SK-N-SH (cell line): ENCODE measurements around the gene AFG3L2. TPM values are rescaled to one million over a fixed set of nuclear protein-coding genes. Genes with fewer than 3 reads are reported as not detected.

Experiments used
- CTCF ChIA-PET: fragments of 300-600, 350-600 bp; formaldehyde crosslinking; extraction: SDS; loops from one replicate; lab custom pipeline; 2021; lab: Yijun Ruan, JAX
- POLR2A ChIA-PET: fragments of 350-600 bp; sonication (Branson Sonifier 250); formaldehyde crosslinking; extraction: SDS; loops from one replicate; lab custom pipeline; 2020; ENCODE audit warnings: antibody characterized with exemption, inconsistent platforms; lab: Yijun Ruan, JAX
- DNase-seq: peaks from one replicate; pipeline ENCODE4 v3.0.0; 2012
- H2AFZ ChIP-seq: fragments of 200-600 bp; sonication (generic); 2 replicates; pipeline ENCODE4 v1.8.1; 2016; ENCODE audit warnings: antibody characterized with exemption, mild to moderate bottlenecking, low read depth
- H3F3A ChIP-seq: fragments of 200-600 bp; sonication (generic); replicated peaks from 2 replicates; pipeline ENCODE3; 2016; ENCODE audit warnings: antibody characterized with exemption, mild to moderate bottlenecking; ENCODE audit not compliant: insufficient read depth
- H3K27ac ChIP-seq, 2 experiments: fragments of 200-500 bp in 1 of 2; fragments of 200-600 bp in 1 of 2; sonication (Bioruptor generic) in 1 of 2; sonication (generic), shearing (Covaris generic) in 1 of 2; 2 replicates each; pipeline versions ENCODE4 v1.5.1 to v1.6.1; 2014 to 2016; ENCODE audit warnings: low read depth in 2 of 2, inconsistent platforms in 1 of 2, low read length in 1 of 2, mild to moderate bottlenecking in 1 of 2, mixed read lengths in 1 of 2
- H3K27me3 ChIP-seq: fragments of 200-600 bp; sonication (generic), shearing (Covaris generic); 2 replicates; pipeline ENCODE4 v1.6.1; 2016; ENCODE audit warnings: mixed run types; ENCODE audit not compliant: insufficient read depth
- H3K36me3 ChIP-seq, 2 experiments: fragments of 200-500 bp in 1 of 2; fragments of 200-600 bp in 1 of 2; sonication (Bioruptor generic) in 1 of 2; sonication (generic) in 1 of 2; replicated peaks in 1 of 2; 2 replicates each; pipeline versions ENCODE3 to v1.5.1; 2014 to 2016; ENCODE audit warnings: low read length in 1 of 2, mild to moderate bottlenecking in 1 of 2; ENCODE audit not compliant: insufficient read depth in 2 of 2, control insufficient read depth in 1 of 2
- H3K4me1 ChIP-seq, 2 experiments: fragments of 200-500 bp in 1 of 2; fragments of 200-600 bp in 1 of 2; sonication (Bioruptor generic) in 1 of 2; sonication (generic), shearing (Covaris generic) in 1 of 2; 2 replicates each; pipeline versions ENCODE4 v1.5.1 to v1.6.1; 2014 to 2016; ENCODE audit warnings: low read depth in 1 of 2, low read length in 1 of 2, mixed run types in 1 of 2; ENCODE audit not compliant: insufficient read depth in 2 of 2, control insufficient read depth in 1 of 2
- H3K4me2 ChIP-seq: fragments of 200-600 bp; sonication (generic), shearing (Covaris generic); 2 replicates; pipeline ENCODE4 v1.6.1; 2017; ENCODE audit warnings: mixed run types
- H3K4me3 ChIP-seq, 2 experiments: fragments of 200-500 bp in 1 of 2; fragments of 200-600 bp in 1 of 2; sonication (Bioruptor generic) in 1 of 2; sonication (generic), shearing (Covaris generic) in 1 of 2; 2 replicates each; pipeline versions ENCODE4 v1.5.1 to v1.8.1; 2014 to 2016; ENCODE audit warnings: low read depth in 2 of 2, inconsistent platforms in 1 of 2, low read length in 1 of 2, mild to moderate bottlenecking in 1 of 2, mixed read lengths in 1 of 2, moderate library complexity in 1 of 2
- H3K79me2 ChIP-seq: fragments of 200-600 bp; sonication (generic); 2 replicates; pipeline ENCODE4 v1.8.1; 2017; ENCODE audit warnings: mild to moderate bottlenecking; ENCODE audit not compliant: insufficient read depth
- H3K9ac ChIP-seq: fragments of 200-600 bp; sonication (generic); 2 replicates; pipeline ENCODE4 v1.6.1; 2017; ENCODE audit warnings: mixed run types
- H3K9me2 ChIP-seq: fragments of 200-600 bp; sonication (generic); 2 replicates; pipeline ENCODE4 v1.6.1; 2017; ENCODE audit warnings: mixed run types
- H3K9me3 ChIP-seq: fragments of 200-600 bp; sonication (generic); 2 replicates; pipeline ENCODE4 v1.6.1; 2017; ENCODE audit warnings: mixed run types, mild to moderate bottlenecking, moderate library complexity
- H4K20me1 ChIP-seq: fragments of 200-600 bp; sonication (generic); 2 replicates; pipeline ENCODE4 v1.6.1; 2017; ENCODE audit warnings: mild to moderate bottlenecking, mixed run types; ENCODE audit not compliant: insufficient read depth
- EP300 ChIP-seq, 2 experiments: IDR thresholded peaks; 2 replicates each; pipeline versions ENCODE4 v1.4.0 to v1.6.1; 2012; ENCODE audit warnings: borderline replicate concordance in 1 of 2, low read depth in 1 of 2, low read length in 1 of 2
- FOXJ3 ChIP-seq: sonication (generic); formaldehyde crosslinking; IDR thresholded peaks from 2 replicates; pipeline ENCODE4 v1.5.1; 2020; ENCODE audit warnings: mild to moderate bottlenecking, missing genetic modification reagents
- GABPA ChIP-seq: IDR thresholded peaks from 2 replicates; pipeline ENCODE4 v1.4.0; 2012; ENCODE audit warnings: low read depth, mild to moderate bottlenecking
- IRF3 ChIP-seq: fragments of 150-350 bp; IDR thresholded peaks from 2 replicates; pipeline ENCODE4 v1.6.1; 2016; ENCODE audit warnings: mild to moderate bottlenecking, low read depth, low read length
- JUND ChIP-seq: IDR thresholded peaks from 2 replicates; pipeline ENCODE4 v1.4.0; 2012
- POLR2AphosphoS5 ChIP-seq: IDR thresholded peaks from 2 replicates; pipeline ENCODE4 v1.6.1; 2012; ENCODE audit warnings: low read depth, low read length
- RFX5 ChIP-seq: IDR thresholded peaks from 2 replicates; pipeline ENCODE4 v1.6.1; 2012; ENCODE audit warnings: mild to moderate bottlenecking, improper control_type of control experiment, low read length
- ZBTB33 ChIP-seq: IDR thresholded peaks from 2 replicates; pipeline ENCODE4 v1.4.0; 2012; ENCODE audit warnings: low read depth, borderline replicate concordance
- WGBS: methylation state at CpG from one replicate; pipeline ENCODE4 v1.1.6; 2017; ENCODE audit warnings: low lambda C conversion rate; 5-methylcytosine and 5-hydroxymethylcytosine counted together
- polyA plus RNA-seq, 3 experiments: library from polyadenylated mRNA; depleted of rRNA; stranded (reverse); fragments of >200 nt; gene quantifications; 2 replicates each; pipeline ENCODE4 v1.2.3, GENCODE V29; 2012
- TF ChIP-seq, protein P1 (sequence below): IDR thresholded peaks from 2 replicates; pipeline ENCODE4 v1.4.0; 2012; ENCODE audit warnings: low read depth, borderline replicate concordance
- TF ChIP-seq, protein P2 (sequence below): IDR thresholded peaks from 2 replicates; pipeline ENCODE4 v1.6.1; 2012; ENCODE audit warnings: mild to moderate bottlenecking, low read depth, low read length, moderate library complexity

Gene AFG3L2
- polyA plus RNA-seq, 1 of the 3 experiments (the other 2 are of a cell fraction): 26.0 TPM

- peaks cover 0 to 5% of the 10 kb centered on the region in 2 experiments for H3K36me3 ChIP-seq
- H3K27ac ChIP-seq: peak overlapping the region in 1 of 2 experiments; percentile 20; a peak in 1 of 4 replicates
- CTCF ChIA-PET: interaction anchor here (0.6 to 2.0 kb wide), 2 partner anchors 17 to 525 kb away, joined by 4 to 6 read pairs; no protein-coding TSS in a partner anchor
- WGBS: 74% methylated on average over 3 of the region's 3 CpGs
- H3K4me3 ChIP-seq: peak overlapping the region in 1 of 2 experiments; percentile 78; a peak in 1 of 4 replicates
- H3K4me2 ChIP-seq: peak overlapping the region; percentile 83
- H4K20me1 ChIP-seq: 0 out of 2 replicates have a peak, but pooled peaks cover 3% of the 10 kb centered on the region
- no peaks in the 10 kb centered on the region for H3K27me3 ChIP-seq
- H3K79me2 ChIP-seq: peaks cover 59% of the 10 kb centered on the region
- H3K9ac ChIP-seq: no peak overlapping the region
- H3K9me3 ChIP-seq: no peaks in the 10 kb centered on the region
- TF ChIP-seq, protein P1, sequence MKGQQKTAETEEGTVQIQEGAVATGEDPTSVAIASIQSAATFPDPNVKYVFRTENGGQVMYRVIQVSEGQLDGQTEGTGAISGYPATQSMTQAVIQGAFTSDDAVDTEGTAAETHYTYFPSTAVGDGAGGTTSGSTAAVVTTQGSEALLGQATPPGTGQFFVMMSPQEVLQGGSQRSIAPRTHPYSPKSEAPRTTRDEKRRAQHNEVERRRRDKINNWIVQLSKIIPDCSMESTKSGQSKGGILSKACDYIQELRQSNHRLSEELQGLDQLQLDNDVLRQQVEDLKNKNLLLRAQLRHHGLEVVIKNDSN: no peak
- TF ChIP-seq IRF3: no peak
- TF ChIP-seq RFX5: no peak
- TF ChIP-seq POLR2AphosphoS5: no peak
- TF ChIP-seq EP300 (IDR thresholded peaks at IDR 0.05; ENCODE audit: borderline replicate concordance in 1 of 2, low read depth in 1 of 2, low read length in 1 of 2): no peak
- no peak for TF ChIP-seq FOXJ3 (CRISPR knock-in tag)
- no peak for TF ChIP-seq JUND
- TF ChIP-seq, protein P2, sequence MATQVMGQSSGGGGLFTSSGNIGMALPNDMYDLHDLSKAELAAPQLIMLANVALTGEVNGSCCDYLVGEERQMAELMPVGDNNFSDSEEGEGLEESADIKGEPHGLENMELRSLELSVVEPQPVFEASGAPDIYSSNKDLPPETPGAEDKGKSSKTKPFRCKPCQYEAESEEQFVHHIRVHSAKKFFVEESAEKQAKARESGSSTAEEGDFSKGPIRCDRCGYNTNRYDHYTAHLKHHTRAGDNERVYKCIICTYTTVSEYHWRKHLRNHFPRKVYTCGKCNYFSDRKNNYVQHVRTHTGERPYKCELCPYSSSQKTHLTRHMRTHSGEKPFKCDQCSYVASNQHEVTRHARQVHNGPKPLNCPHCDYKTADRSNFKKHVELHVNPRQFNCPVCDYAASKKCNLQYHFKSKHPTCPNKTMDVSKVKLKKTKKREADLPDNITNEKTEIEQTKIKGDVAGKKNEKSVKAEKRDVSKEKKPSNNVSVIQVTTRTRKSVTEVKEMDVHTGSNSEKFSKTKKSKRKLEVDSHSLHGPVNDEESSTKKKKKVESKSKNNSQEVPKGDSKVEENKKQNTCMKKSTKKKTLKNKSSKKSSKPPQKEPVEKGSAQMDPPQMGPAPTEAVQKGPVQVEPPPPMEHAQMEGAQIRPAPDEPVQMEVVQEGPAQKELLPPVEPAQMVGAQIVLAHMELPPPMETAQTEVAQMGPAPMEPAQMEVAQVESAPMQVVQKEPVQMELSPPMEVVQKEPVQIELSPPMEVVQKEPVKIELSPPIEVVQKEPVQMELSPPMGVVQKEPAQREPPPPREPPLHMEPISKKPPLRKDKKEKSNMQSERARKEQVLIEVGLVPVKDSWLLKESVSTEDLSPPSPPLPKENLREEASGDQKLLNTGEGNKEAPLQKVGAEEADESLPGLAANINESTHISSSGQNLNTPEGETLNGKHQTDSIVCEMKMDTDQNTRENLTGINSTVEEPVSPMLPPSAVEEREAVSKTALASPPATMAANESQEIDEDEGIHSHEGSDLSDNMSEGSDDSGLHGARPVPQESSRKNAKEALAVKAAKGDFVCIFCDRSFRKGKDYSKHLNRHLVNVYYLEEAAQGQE: no peak
- TF ChIP-seq ZBTB33: no peak
- no peak for TF ChIP-seq GABPA
- DNase-seq: peak; percentile 34
- peaks cover under 1% of the 10 kb centered on the region for H3F3A ChIP-seq
- POLR2A ChIA-PET: interaction anchor here (0.6 to 2.4 kb wide), 2 partner anchors 10 to 80 kb away, joined by 3 to 15 read pairs; no protein-coding TSS in a partner anchor
- peaks cover 11 to 14% of the 10 kb centered on the region in 2 experiments; a peak in 2 of 4 replicates for H3K4me1 ChIP-seq
- H3K9me2 ChIP-seq: no peaks in the 10 kb centered on the region
- H2AFZ ChIP-seq: no peak overlapping the region
Measured at GRCh38 chr18:12409469-12409868, 32.4 kb upstream of the AFG3L2 start.
